Activated T-cell treated with anti-CD3 and anti-CD28 coated beads for 1 hour (primary cell): ENCODE measurements around the gene TRAPPC13.
"Not testable (repeated sequence)": the region's sequence is repeated elsewhere in the genome, so short reads cannot be mapped to it uniquely, and the experiment has no call there.

Experiments
- DNase-seq: peaks from one replicate; pipeline ENCODE4 v3.0.0-alpha.2; 2020; ENCODE audit warnings: low read depth

TRAPPC13 gene

GRCh38 chr5:65624571-65625555, at the start of gene TRAPPC13, which contains the start of gene SHLD3:
TSS of gene TRAPPC13 (plus strand) at chr5:65625027. CDS start at chr5:65625061, 34 bp downstream.
TSS of gene SHLD3 (plus strand) at chr5:65625027. CDS start at chr5:65629588, 4,561 bp downstream.
- peak; percentile 66 for DNase-seq

GRCh38 chr5:65577141-65577540, 47.7 kb upstream of the TRAPPC13 start:
- DNase-seq, result no peak

GRCh38 chr5:65588694-65589093, 36.1 kb upstream of the TRAPPC13 start:
- no peak for DNase-seq

DNA sequence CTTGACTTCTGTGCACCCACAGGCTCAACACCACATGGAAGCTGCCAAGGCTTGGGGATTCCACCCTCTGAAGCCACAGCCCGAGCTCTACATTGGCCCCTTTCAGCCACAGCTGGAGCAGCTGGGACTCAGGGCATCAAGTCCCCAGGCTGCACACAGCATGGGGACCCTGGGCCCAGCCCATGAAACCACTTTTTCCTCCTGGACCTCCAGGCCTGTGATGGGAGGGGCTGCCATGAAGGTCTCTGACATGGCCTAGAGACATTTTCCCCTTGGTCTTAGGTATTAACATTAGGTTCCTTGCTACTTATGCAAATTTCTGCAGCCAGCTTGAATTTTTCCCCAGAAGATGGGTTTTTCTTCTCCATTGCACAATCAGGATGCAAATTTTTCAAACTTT, 23.1 kb upstream of the TRAPPC13 start:
- DNase-seq, result not testable (repeated sequence)

GRCh38 chr5:65611524-65611923, 13.3 kb upstream of the TRAPPC13 start:
- DNase-seq, result no peak

- no peak for DNase-seq
Observed at GRCh38 chr5:65612298-65612907, 12.4 kb upstream of the TRAPPC13 start.

GRCh38 chr5:65620021-65620420, 4.8 kb upstream of the TRAPPC13 start:
- no peak for DNase-seq

- DNase-seq, result not testable (repeated sequence)
Observed at GRCh38 chr5:65621961-65622360, 2.9 kb upstream of the TRAPPC13 start.

DNA sequence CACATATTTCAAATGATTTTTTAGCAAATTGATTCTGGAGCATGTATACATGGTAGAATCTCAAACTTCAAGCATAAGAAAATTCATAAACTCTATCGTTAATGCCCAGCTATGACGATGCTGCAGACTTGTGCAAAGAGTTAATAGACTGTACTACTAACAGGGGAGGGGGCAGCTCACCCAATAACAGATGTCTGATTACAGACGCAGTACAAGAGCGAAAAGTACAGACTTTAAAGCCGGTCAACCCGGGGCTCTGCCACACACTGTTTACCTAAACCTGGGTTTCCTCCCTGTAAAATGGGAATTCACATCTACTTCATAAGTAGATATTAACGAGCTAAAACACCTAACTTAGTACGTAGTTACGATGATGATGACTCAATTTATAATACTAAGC, 1.3 kb upstream of the TRAPPC13 start:
- DNase-seq, result no peak

DNA sequence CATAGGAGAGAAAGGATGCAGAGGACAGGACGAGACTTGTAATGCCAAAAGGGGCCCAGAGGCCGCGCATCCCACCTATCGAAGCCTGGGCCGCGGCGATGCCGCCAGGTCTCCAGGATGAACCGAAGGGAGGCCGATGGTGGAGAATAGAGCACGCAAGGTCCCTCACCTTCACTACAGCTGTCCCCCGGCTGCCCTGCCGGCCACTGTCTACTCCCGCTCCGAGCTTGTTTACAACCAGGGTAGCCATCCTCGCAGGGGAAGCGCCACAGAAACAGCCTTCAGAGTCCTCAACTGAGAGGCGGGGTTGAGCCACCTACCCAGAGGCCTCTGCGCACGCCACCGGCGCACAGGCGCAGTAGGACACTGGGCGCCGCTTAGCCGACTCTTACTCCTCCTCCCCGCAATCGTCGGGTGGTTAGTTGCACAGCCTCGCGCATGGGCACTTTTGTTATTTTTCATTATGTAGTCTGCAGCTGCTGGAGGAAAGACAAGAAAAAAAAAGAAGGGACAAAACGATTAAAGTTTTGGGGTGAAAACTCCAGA, 729 bp upstream of the TRAPPC13 start, which contains the start of gene TRIM23:
Gene TRIM23, minus strand, starts transcription at position 309 of the 546 bp plus-strand sequence. Its CDS starts 59 bp downstream, at position 250.
- DNase-seq, result peak; percentile 81

DNA sequence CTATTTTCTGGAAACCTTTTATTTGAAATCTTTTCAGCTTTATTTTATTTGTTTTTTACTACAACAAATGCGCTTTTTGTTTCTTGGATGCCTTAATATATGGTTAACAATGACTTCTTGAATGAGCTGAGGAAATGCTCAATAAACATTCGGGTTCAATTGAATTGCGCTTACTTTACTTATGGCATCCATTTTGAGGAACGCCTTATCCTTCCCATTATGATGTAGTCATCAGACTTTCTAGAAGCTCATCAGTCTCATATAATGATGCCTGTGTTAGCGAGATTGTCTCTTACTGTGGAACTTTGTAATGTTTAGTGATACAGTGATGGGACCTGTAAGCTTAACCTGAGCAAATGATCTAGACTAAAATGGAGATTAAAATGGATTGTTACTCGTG, 916 bp downstream of the TRAPPC13 start:
- DNase-seq, result no peak

DNA sequence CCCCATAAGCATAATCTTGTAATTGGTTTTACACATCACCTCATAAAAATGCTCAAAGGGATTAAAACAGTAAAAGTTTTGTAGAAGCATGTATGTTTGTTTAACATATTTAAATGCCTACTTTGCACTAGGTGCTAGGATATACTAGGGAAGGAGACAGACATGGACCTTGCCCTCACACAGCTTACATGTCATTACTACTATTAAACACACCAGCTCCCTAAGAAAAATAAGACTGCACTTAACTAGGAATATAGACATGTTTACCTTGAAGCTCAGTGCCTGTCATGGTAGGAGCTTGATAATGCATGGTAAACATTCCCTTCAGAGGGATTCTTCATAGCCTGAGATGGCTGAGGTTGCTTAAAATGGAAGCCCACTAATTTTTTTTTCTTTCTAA, 6.2 kb downstream of the TRAPPC13 start:
- DNase-seq, result no peak

DNA sequence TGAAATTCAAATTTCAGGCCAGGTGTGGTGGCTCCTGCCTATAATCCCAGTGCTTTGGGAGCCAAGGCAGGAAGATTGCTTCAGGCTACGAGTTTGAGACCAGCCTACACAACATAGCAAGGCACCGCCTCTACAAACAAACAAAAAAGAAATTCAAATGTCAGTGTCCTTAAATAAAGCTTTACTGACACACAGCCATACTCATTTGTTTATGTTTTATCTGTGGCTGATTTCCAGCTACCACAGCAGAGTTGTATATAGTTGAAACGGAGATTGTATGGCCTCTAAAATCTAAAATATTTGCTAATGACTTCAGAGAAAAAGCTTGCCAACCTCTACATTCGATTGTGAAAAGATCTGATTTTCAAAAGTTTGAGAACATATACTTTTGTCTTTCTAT, 15.4 kb downstream of the TRAPPC13 start:
- DNase-seq, result no peak

GRCh38 chr5:65646938-65647337, 22.1 kb downstream of the TRAPPC13 start:
- no peak for DNase-seq

DNA sequence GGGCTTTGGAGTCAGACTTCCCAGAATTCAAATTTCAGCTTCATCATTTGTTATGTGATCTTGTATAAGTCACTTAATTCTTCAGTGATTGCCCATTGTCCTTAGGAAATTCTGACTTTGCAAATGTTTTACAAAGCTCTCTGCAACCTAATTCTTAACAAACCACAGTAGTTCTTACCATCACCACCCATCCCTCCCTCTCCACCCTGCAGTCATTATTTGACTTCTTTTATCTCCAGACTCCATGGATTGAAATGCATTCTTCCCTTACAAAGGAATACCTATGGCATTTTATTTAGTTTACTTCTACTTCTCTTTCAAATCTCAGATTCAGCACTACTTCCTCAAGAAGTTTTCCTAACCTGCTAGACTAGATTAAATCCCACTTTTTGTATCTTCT, 23.1 kb downstream of the TRAPPC13 start:
- no peak for DNase-seq

DNA sequence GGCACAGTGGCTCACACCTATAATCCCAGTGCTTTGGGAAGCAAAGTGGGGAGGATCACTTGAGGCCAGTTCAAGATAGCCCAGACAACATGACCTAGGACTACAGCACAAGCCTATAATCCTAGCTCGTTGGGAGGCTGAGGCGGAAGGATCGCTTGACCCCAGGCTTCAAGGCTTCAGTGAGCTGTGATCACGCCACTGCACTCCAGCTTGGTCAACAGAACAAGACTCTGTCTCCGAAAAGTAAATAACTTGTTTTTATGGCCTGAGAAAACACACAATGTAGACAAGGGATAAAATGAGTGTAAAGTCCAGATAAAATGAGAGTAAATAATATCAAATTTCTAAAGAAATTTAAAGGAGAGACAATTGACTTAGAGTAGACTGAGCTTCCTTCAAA, 26.3 kb downstream of the TRAPPC13 start:
- no peak for DNase-seq

- DNase-seq, result no peak
Observed at GRCh38 chr5:65654713-65655112, 29.9 kb downstream of the TRAPPC13 start.

- DNase-seq, result no peak
Observed at GRCh38 chr5:65663804-65664521, 39.1 kb downstream of the TRAPPC13 start.

GRCh38 chr5:65668696-65669095, 43.9 kb downstream of the TRAPPC13 start:
- no peak for DNase-seq

DNA sequence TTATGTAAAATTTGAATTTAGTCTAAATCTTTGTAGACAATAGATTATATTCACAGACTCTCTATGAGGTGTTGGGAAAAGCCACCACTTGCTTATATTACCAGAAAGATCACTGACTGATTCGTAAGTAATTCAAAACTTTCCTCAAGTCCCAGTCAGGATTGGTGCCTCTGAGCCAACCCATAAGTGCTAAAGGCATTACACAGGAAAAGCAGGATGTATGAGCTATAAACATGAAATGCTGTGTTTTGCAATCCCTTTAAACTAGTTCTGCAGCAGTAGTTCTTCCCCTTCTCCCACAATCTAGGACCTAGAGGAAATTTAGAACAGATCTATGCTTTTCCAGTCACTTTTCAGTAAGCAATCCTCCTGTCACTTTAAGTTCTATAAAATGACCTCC, 48.0 kb downstream of the TRAPPC13 start:
- DNase-seq, result no peak

DNA sequence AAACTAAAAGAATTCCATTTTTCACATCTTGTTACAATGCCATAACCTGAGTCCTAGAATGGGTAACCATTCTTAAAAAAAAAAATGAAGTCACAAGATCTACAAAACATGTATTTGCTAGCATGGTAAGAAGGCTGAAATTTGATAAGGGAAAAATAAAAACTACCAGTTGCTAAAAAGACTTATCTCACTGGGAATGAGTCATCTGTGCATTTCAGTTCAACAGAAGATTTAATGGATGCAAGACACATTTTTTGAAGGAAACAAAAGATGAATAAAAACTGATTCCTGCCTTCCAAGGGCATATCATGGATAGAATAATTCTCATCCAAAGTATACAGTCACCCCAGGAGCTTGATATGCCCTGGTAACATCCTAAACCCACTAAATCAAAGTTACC, 49.9 kb downstream of the TRAPPC13 start:
- no peak for DNase-seq

DNA sequence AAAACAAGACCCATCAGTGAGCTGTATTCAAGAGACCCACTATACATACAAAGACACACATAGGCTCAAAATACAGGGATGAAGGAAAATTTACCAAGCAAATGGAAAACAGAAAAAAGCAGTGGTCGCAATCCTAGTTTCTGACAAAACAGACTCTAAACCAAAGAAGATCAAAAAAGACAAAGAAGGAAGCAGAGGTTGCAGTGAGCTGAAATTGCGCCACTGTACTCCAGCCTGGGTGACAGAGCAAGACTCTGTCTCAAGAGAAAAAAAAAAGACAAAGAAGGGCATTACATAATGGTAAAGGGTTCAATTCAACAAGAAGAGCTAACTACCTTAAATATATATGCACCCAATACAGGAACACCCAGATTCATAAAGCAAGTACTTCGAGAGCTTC, 51.2 kb downstream of the TRAPPC13 start:
- DNase-seq, result not testable (repeated sequence)
